ENCODE data around the gene PMEL.

GRCh38 chr12:55946553-55946952, 19.3 kb downstream of the PMEL start:
- TF ChIP-seq CTCF (IDR thresholded peaks at IDR 0.05; ENCODE audit: low read length) (no peak), EZH2 (IDR thresholded peaks at IDR 0.05; ENCODE audit: borderline replicate concordance, low read length) (no peak)

All from OCI-LY1 (cell line).